HEK293 (cell line): ENCODE data around the gene P2RY11.

Experiments
- CTCF ChIA-PET: fragments of 350-600 bp; formaldehyde crosslinking; extraction: SDS; loops from one replicate; lab custom pipeline; 2021; ENCODE audit warnings: antibody characterized with exemption; lab: Yijun Ruan, JAX
- POLR2A ChIA-PET: fragments of 300-600 bp; formaldehyde crosslinking; extraction: SDS; loops from one replicate; lab custom pipeline; 2020; ENCODE audit warnings: antibody characterized with exemption, inconsistent platforms; lab: Yijun Ruan, JAX
- H3K27ac ChIP-seq: fragments of 200-500 bp; sonication (Bioruptor generic); 2 replicates; pipeline ENCODE4 v1.5.1; 2014; ENCODE audit warnings: low read depth, low read length, control low read depth, inconsistent platforms; ENCODE audit errors: extremely low read depth
- H3K36me3 ChIP-seq, 2 experiments: fragments of 200-500 bp in 1 of 2; sonication (Bioruptor generic) in 1 of 2; 1 replicate in 1 of 2; 2 replicates in 1 of 2; pipeline ENCODE4 v1.5.1; 2014 to 2017; ENCODE audit warnings: inconsistent platforms in 2 of 2, low read length in 2 of 2; ENCODE audit not compliant: control insufficient read depth in 2 of 2, insufficient read depth in 1 of 2
- H3K4me1 ChIP-seq: fragments of 200-500 bp; sonication (Bioruptor generic); 2 replicates; pipeline ENCODE4 v1.5.1; 2014; ENCODE audit warnings: mild to moderate bottlenecking, low read length, inconsistent platforms; ENCODE audit not compliant: control insufficient read depth, insufficient read depth
- H3K4me3 ChIP-seq: 2 replicates; pipeline ENCODE4 v1.5.1; 2011; ENCODE audit warnings: low read depth, mild to moderate bottlenecking, control low read depth, low read length, moderate library complexity
- H3K9me3 ChIP-seq: fragments of 200-500 bp; sonication (Bioruptor generic); 2 replicates; pipeline ENCODE4 v1.5.1; 2014; ENCODE audit warnings: low read depth, low read length, inconsistent platforms; ENCODE audit not compliant: control insufficient read depth, insufficient read depth
- CTCF ChIP-seq: fragments of 450-650 bp; formaldehyde crosslinking; IDR thresholded peaks from 2 replicates; pipeline ENCODE4 v1.5.1; 2016; ENCODE audit warnings: missing biosample characterization, missing genetic modification characterization
- HIC1 ChIP-seq: fragments of 450-650 bp; formaldehyde crosslinking; IDR thresholded peaks from 2 replicates; pipeline ENCODE4 v1.5.1; 2016; ENCODE audit warnings: missing biosample characterization, missing genetic modification characterization
- KLF17 ChIP-seq: fragments of 450-650 bp; formaldehyde crosslinking; IDR thresholded peaks from 2 replicates; pipeline ENCODE4 v1.5.1; 2016; ENCODE audit warnings: missing biosample characterization, missing genetic modification characterization
- PATZ1 ChIP-seq: fragments of 450-650 bp; formaldehyde crosslinking; IDR thresholded peaks from 2 replicates; pipeline ENCODE4 v1.5.1; 2016; ENCODE audit warnings: missing biosample characterization, missing genetic modification characterization
- PBX3 ChIP-seq: sonication (generic); formaldehyde crosslinking; IDR thresholded peaks from 2 replicates; pipeline ENCODE4 v1.8.1; 2022; ENCODE audit warnings: mild to moderate bottlenecking, moderate library complexity, missing genetic modification reagents
- ZBTB10 ChIP-seq: fragments of 450-650 bp; formaldehyde crosslinking; IDR thresholded peaks from 2 replicates; pipeline ENCODE4 v1.5.1; 2016; ENCODE audit warnings: missing biosample characterization, missing genetic modification characterization
- ZBTB20 ChIP-seq: fragments of 450-650 bp; formaldehyde crosslinking; IDR thresholded peaks from 2 replicates; pipeline ENCODE4 v1.5.1; 2016; ENCODE audit warnings: missing biosample characterization, missing genetic modification characterization
- ZEB2 ChIP-seq: fragments of 450-650 bp; formaldehyde crosslinking; IDR thresholded peaks from 2 replicates; pipeline ENCODE4 v1.5.1; 2016; ENCODE audit warnings: missing biosample characterization, missing genetic modification characterization
- ZNF10 ChIP-seq: fragments of 450-650 bp; formaldehyde crosslinking; IDR thresholded peaks from 2 replicates; pipeline ENCODE4 v1.5.1; 2017; ENCODE audit warnings: missing biosample characterization, missing genetic modification characterization
- ZNF18 ChIP-seq: fragments of 450-650 bp; formaldehyde crosslinking; IDR thresholded peaks from 2 replicates; pipeline ENCODE4 v1.5.1; 2016; ENCODE audit warnings: missing biosample characterization, missing genetic modification characterization
- ZNF214 ChIP-seq: fragments of 450-650 bp; formaldehyde crosslinking; IDR thresholded peaks from 2 replicates; pipeline ENCODE4 v1.5.1; 2017; ENCODE audit warnings: missing biosample characterization, mild to moderate bottlenecking, missing genetic modification characterization, borderline replicate concordance
- ZNF335 ChIP-seq: fragments of 450-650 bp; formaldehyde crosslinking; conservative IDR thresholded peaks from 2 replicates; pipeline ENCODE4 v1.5.1; 2016; ENCODE audit warnings: missing biosample characterization, missing genetic modification characterization
- ZNF362 ChIP-seq: fragments of 450-650 bp; formaldehyde crosslinking; IDR thresholded peaks from 2 replicates; pipeline ENCODE4 v1.5.1; 2016; ENCODE audit warnings: missing biosample characterization, missing genetic modification characterization
- ZNF366 ChIP-seq: fragments of 450-650 bp; formaldehyde crosslinking; conservative IDR thresholded peaks from 2 replicates; pipeline ENCODE4 v1.5.1; 2016; ENCODE audit warnings: missing biosample characterization, missing genetic modification characterization
- ZNF48 ChIP-seq: fragments of 450-650 bp; formaldehyde crosslinking; IDR thresholded peaks from 2 replicates; pipeline ENCODE4 v1.5.1; 2016; ENCODE audit warnings: missing biosample characterization, missing genetic modification characterization
- ZNF529 ChIP-seq: fragments of 450-650 bp; formaldehyde crosslinking; IDR thresholded peaks from 2 replicates; pipeline ENCODE4 v1.5.1; 2017; ENCODE audit warnings: missing genetic modification characterization, missing biosample characterization; ENCODE audit not compliant: insufficient replicate concordance

The P2RY11 gene

GRCh38 chr19:10112037-10112761 is 706 bp downstream of the P2RY11 start:
- no peaks in the 10 kb centered on the region for H3K4me1 ChIP-seq
- H3K27ac ChIP-seq: no peak overlapping the region
- H3K36me3 ChIP-seq: peaks cover 14 to 88% of the 10 kb centered on the region in 2 experiments; a peak in 2 of 3 replicates
- ChIA-PET POLR2A (interaction anchor here (0.7 to 3.7 kb wide), 3 partner anchors 12 to 205 kb away, joined by 3 to 14 read pairs (median 4); no protein-coding TSS in a partner anchor), CTCF (interaction anchor here (0.6 to 2.0 kb wide), 4 partner anchors 8 to 1598 kb away, joined by 3 to 27 read pairs (median 4); no protein-coding TSS in a partner anchor)
- TF ChIP-seq ZNF335 (tag by site-specific recombination): peak; percentile 58
- TF ChIP-seq HIC1: peak; percentile 74
- no peak for TF ChIP-seq ZNF48 (tag by site-specific recombination)
- no peak for TF ChIP-seq ZNF366 (tag by site-specific recombination)
- TF ChIP-seq ZNF362 (tag by site-specific recombination): 0 out of 2 replicates have a peak, but pooled peaks have one; percentile 16
- peak; percentile 76 for TF ChIP-seq ZNF10 (tag by site-specific recombination)
- peak; percentile 39; the same call in 1 of the 2 replicates for TF ChIP-seq ZBTB20
- peak; percentile 11; the same call in 1 of the 2 replicates for TF ChIP-seq PATZ1
- no peaks in the 10 kb centered on the region for H3K9me3 ChIP-seq
- H3K4me3 ChIP-seq: no peak overlapping the region

GRCh38 chr19:10112895-10113591 is 1.6 kb downstream of the P2RY11 start:
- Histone ChIP-seq H3K4me3 (no peak overlapping the region), H3K9me3 (no peaks in the 10 kb centered on the region), H3K4me1 (no peaks in the 10 kb centered on the region), H3K27ac (no peak overlapping the region), H3K36me3 (peaks cover 20 to 88% of the 10 kb centered on the region in 2 experiments)
- CTCF ChIA-PET: interaction anchor here (0.6 to 2.0 kb wide), 11 partner anchors 9 to 1599 kb away, joined by 3 to 27 read pairs (median 3); no protein-coding TSS in a partner anchor
- POLR2A ChIA-PET: interaction anchor here (0.7 to 3.7 kb wide), 3 partner anchors 11 to 17 kb away, joined by 4 to 14 read pairs (median 5); partner anchors contain the start of gene ANGPTL6
- TF ChIP-seq ZEB2 (tag by site-specific recombination) (peak; percentile 31; the same call in 1 of the 2 replicates), ZNF529 (tag by site-specific recombination) (no peak), ZBTB10 (tag by site-specific recombination) (peak; percentile 62; the same call in 1 of the 2 replicates), PBX3 (CRISPR knock-in tag) (peak; percentile 52; the same call in 1 of the 2 replicates), KLF17 (tag by site-specific recombination) (peak; percentile 54; the same call in 1 of the 2 replicates), CTCF (tag by site-specific recombination) (peak; percentile 81), ZNF214 (no peak), ZNF18 (peak; percentile 83; the same call in 1 of the 2 replicates)
